Measurements from ENCODE around the gene ADAT3. TPM values are rescaled to one million over a fixed set of nuclear protein-coding genes. Genes with fewer than 3 reads are reported as not detected.

The ADAT3 gene
- total and polyA plus RNA-seq, 2 of the 4 experiments (the other 2 are of a cell fraction): 0.36 to 2.8 TPM

DNA sequence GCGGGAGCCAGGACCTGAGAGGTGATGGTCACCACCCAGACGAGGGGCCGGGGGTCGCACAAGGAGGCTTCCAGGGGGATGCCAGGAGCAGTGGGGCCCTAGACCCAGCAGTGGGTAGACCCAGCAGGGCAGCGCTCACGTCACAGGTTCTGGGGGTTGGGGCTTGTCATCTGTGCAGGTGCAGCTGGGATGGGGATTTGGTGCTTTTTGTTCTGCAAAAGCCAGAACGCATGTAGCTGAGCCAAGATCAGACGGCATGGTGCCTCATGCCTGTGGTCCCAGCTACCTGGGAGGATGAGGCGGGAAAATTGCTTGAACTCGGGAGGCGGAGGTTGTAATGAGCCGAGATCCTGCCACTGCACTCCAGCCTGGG is 50.9 kb downstream of the ADAT3 start (continued):
- TF ChIP-seq FOS (IDR thresholded peaks at IDR 0.05; ENCODE audit: low read depth, low read length): no peak

DNA sequence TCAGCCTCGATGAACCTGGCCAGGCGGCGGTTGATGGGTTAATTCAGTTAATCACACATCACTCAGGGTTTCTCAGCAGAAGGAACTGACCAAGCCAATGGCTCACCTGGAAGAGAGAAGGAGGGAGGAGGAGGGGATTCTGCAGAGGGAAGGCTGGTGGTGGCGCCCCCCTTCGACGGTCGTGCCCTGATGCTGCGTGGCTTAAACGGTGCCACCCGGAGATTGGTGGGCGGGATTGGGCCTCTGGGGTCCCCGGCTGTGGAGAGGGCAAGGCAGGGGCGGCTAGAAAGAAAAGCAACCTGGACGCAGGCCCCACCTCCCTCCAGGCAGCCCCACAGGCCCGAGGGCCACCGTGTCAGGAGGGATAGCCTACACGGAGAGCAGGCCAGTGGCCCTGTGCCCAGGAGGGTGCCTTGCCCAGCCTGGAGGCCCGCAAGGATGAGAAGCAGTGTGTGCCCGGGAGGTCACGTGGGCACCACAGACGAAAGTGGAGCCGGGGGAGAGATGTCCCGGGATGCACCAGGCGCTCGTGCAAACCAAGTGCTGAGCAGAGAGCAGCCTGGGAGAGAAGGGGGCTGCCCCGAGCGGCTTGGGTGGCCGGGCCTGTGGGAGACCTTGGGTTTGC is 51.8 kb downstream of the ADAT3 start:
- H3K14ac ChIP-seq (replicated peaks; ENCODE audit: low read depth, low read length): no peak overlapping the region
- no peak overlapping the region for H4K5ac ChIP-seq (ENCODE audit: low read depth, low read length)
- no peak overlapping the region for H2BK15ac ChIP-seq (ENCODE audit: low read depth, low read length)
- no peak overlapping the region for H2BK120ac ChIP-seq (ENCODE audit: low read depth, low read length)
- peaks cover 88% of the 10 kb centered on the region for H4K20me1 ChIP-seq (ENCODE audit: insufficient read depth, low read length)
- POLR2A ChIA-PET (ENCODE audit: unreplicated experiment): no interaction called here
- ATAC-seq (ENCODE audit: low read depth) (no peak), DNase-seq (no peak)
- H3K23ac ChIP-seq (ENCODE audit: low read depth, low read length): no peak overlapping the region
- H2BK5ac ChIP-seq (ENCODE audit: low read depth, low read length, poor library complexity, severe bottlenecking): no peak overlapping the region
- H3K27ac ChIP-seq (ENCODE audit: insufficient read depth, low read length): no peak overlapping the region
- in situ Hi-C loops (cut with MboI; ENCODE audit: low sequenced_read_pairs): no loop called here
- dilution Hi-C loops (cut with HindIII; ENCODE audit: low sequenced_read_pairs, unreplicated experiment): no loop called here
- no peak overlapping the region for H3K56ac ChIP-seq (ENCODE audit: extremely low read depth, insufficient read depth, low read length)
- H3K9ac ChIP-seq (ENCODE audit: low read depth, low read length): no peak overlapping the region
- 90% methylated on average over 4 of the region's 28 CpGs; no CpG with 5 or more reads in 1 of the 2 experiments for WGBS, 2 experiments (ENCODE audit: extremely low coverage in 2 of 2, insufficient read length in 1 of 2)
- no peaks in the 10 kb centered on the region for H3K4me1 ChIP-seq (ENCODE audit: control insufficient read depth, insufficient read depth, low read length)
- H3K36me3 ChIP-seq (ENCODE audit: control insufficient read depth, insufficient read depth, low read length): peaks cover 10% of the 10 kb centered on the region; the same call in 1 of the 2 replicates
- H2AFZ ChIP-seq (replicated peaks; ENCODE audit: low read length, poor library complexity): no peak overlapping the region
- no peak overlapping the region for H2AK9ac ChIP-seq (replicated peaks; ENCODE audit: low read depth, low read length, poor library complexity)
- no peak overlapping the region for H4K91ac ChIP-seq (ENCODE audit: insufficient read depth, low read depth, low read length)
- H2AK5ac ChIP-seq (ENCODE audit: low read depth, low read length): no peak overlapping the region
- peaks cover 4% of the 10 kb centered on the region; the same call in 1 of the 2 replicates for H3K9me1 ChIP-seq (ENCODE audit: insufficient read depth, low read length)
- H3K79me1 ChIP-seq (ENCODE audit: low read depth in 1 of 2, low read length in 2 of 2): peaks cover 10 to 74% of the 10 kb centered on the region in 2 experiments; a peak in 3 of 4 replicates
- CTCF ChIA-PET: no interaction called here
- H3K4me3 ChIP-seq (ENCODE audit: insufficient read depth, low read depth, low read length): no peak overlapping the region
- H3K9me3 ChIP-seq (ENCODE audit: control insufficient read depth, insufficient read depth, low read length): no peaks in the 10 kb centered on the region
- intact Hi-C loops (cut with micrococcal nuclease): no loop called here
- H2BK20ac ChIP-seq (ENCODE audit: low read depth, low read length): no peak overlapping the region
- H3K27me3 ChIP-seq (ENCODE audit: control insufficient read depth, insufficient read depth, low read length): no peaks in the 10 kb centered on the region
- no peak overlapping the region for H3K18ac ChIP-seq (ENCODE audit: low read depth, low read length)
- H3K4me2 ChIP-seq (ENCODE audit: low read depth, low read length): no peak overlapping the region
- no TSS peak for BruUV-seq (replicated peaks)
- H3K4ac ChIP-seq (ENCODE audit: low read depth, low read length): no peak overlapping the region
- no peak overlapping the region for H4K8ac ChIP-seq (ENCODE audit: low read depth in 2 of 2, low read length in 2 of 2)
- TF ChIP-seq, protein P1, sequence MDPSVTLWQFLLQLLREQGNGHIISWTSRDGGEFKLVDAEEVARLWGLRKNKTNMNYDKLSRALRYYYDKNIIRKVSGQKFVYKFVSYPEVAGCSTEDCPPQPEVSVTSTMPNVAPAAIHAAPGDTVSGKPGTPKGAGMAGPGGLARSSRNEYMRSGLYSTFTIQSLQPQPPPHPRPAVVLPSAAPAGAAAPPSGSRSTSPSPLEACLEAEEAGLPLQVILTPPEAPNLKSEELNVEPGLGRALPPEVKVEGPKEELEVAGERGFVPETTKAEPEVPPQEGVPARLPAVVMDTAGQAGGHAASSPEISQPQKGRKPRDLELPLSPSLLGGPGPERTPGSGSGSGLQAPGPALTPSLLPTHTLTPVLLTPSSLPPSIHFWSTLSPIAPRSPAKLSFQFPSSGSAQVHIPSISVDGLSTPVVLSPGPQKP (IDR thresholded peaks at IDR 0.05; ENCODE audit: borderline replicate concordance, low read depth, low read length): no peak
- TF ChIP-seq, protein P2, sequence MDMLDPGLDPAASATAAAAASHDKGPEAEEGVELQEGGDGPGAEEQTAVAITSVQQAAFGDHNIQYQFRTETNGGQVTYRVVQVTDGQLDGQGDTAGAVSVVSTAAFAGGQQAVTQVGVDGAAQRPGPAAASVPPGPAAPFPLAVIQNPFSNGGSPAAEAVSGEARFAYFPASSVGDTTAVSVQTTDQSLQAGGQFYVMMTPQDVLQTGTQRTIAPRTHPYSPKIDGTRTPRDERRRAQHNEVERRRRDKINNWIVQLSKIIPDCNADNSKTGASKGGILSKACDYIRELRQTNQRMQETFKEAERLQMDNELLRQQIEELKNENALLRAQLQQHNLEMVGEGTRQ (IDR thresholded peaks at IDR 0.05; ENCODE audit: low read depth, low read length): no peak
- TF ChIP-seq CHD1 (IDR thresholded peaks at IDR 0.05; ENCODE audit: low read depth, low read length): no peak
- no peak for TF ChIP-seq SMC3 (IDR thresholded peaks at IDR 0.05; ENCODE audit: low read depth, low read length)
- no peak for TF ChIP-seq RAD21 (IDR thresholded peaks at IDR 0.05; ENCODE audit: low read length)
- TF ChIP-seq RCOR1 (IDR thresholded peaks at IDR 0.05; ENCODE audit: insufficient replicate concordance, low read length): no peak
- no peak for TF ChIP-seq NFE2L2 (IDR thresholded peaks at IDR 0.05; ENCODE audit: low read depth, low read length)
- no peak for TF ChIP-seq MAZ (IDR thresholded peaks at IDR 0.05; ENCODE audit: borderline replicate concordance, low read depth, low read length)
- TF ChIP-seq FOS (IDR thresholded peaks at IDR 0.05; ENCODE audit: low read depth, low read length): no peak
- TF ChIP-seq MXI1 (IDR thresholded peaks at IDR 0.05; ENCODE audit: borderline replicate concordance, low read depth, low read length): no peak
- no peak for TF ChIP-seq MAFK (IDR thresholded peaks at IDR 0.05; ENCODE audit: low read depth, low read length)
- TF ChIP-seq BHLHE40 (IDR thresholded peaks at IDR 0.05; ENCODE audit: low read depth, low read length): no peak
- TF ChIP-seq, protein P3, sequence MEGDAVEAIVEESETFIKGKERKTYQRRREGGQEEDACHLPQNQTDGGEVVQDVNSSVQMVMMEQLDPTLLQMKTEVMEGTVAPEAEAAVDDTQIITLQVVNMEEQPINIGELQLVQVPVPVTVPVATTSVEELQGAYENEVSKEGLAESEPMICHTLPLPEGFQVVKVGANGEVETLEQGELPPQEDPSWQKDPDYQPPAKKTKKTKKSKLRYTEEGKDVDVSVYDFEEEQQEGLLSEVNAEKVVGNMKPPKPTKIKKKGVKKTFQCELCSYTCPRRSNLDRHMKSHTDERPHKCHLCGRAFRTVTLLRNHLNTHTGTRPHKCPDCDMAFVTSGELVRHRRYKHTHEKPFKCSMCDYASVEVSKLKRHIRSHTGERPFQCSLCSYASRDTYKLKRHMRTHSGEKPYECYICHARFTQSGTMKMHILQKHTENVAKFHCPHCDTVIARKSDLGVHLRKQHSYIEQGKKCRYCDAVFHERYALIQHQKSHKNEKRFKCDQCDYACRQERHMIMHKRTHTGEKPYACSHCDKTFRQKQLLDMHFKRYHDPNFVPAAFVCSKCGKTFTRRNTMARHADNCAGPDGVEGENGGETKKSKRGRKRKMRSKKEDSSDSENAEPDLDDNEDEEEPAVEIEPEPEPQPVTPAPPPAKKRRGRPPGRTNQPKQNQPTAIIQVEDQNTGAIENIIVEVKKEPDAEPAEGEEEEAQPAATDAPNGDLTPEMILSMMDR (conservative IDR thresholded peaks at IDR 0.05; ENCODE audit: low read depth, low read length): no peak

Data from IMR-90 (cell line).